Upper lobe of right lung (tissue), 1 donor: Measurements from ENCODE around the gene CCNDBP1. TPM values are rescaled to one million over a fixed set of nuclear protein-coding genes. Genes with fewer than 3 reads are reported as not detected.

Experiments used
- ATAC-seq: fragments of 200-7000 bp; cut with Tn5 transposase; one replicate; pipeline ENCODE4 v1.9.1; 2020; ENCODE audit warnings: mild to moderate bottlenecking, moderate library complexity
- DNase-seq: peaks from one replicate; pipeline ENCODE4 v3.0.0-alpha.2; 2020
- H3K27ac ChIP-seq: fragments of 200-600 bp; one replicate; pipeline ENCODE4 v1.8.0; 2022
- H3K27me3 ChIP-seq: fragments of 200-600 bp; one replicate; pipeline ENCODE4 v1.8.0; 2022; ENCODE audit warnings: mild to moderate bottlenecking
- H3K36me3 ChIP-seq: fragments of 200-600 bp; one replicate; pipeline ENCODE4 v1.8.0; 2022
- H3K4me1 ChIP-seq: fragments of 200-600 bp; one replicate; pipeline ENCODE4 v1.8.0; 2022
- H3K4me3 ChIP-seq: fragments of 200-600 bp; one replicate; pipeline ENCODE4 v1.8.0; 2022; ENCODE audit warnings: mild to moderate bottlenecking
- H3K9me3 ChIP-seq: fragments of 200-600 bp; one replicate; pipeline ENCODE4 v1.8.0; 2022
- intact Hi-C: fragments of 100-400 bp; cut with DNase I; formaldehyde crosslinking; loops from one replicate; pipeline ENCODE4 v1.11.0; 2022
- long read RNA-seq: library from polyadenylated mRNA; unstranded; transcript quantifications from one replicate; pipeline ENCODE4 v2.0.0, GENCODE V29; 2021
- total RNA-seq: library from RNA; stranded (reverse); fragmentation: NEBNext Ultra II Directional; extraction: Animal tissue kit (Norgen Biotek cat#: 25700); gene quantifications from one replicate; pipeline ENCODE4 v1.2.1, GENCODE V29; 2021
- TF ChIP-seq, protein P1 (sequence below): fragments of 200-600 bp; IDR thresholded peaks from one replicate; pipeline ENCODE4 v1.8.0; 2022; ENCODE audit warnings: antibody characterized with exemption
- donor health status: DM: no; HTN: yes; CAD: no; lungs with severe emphysema.

The CCNDBP1 gene, protein sequence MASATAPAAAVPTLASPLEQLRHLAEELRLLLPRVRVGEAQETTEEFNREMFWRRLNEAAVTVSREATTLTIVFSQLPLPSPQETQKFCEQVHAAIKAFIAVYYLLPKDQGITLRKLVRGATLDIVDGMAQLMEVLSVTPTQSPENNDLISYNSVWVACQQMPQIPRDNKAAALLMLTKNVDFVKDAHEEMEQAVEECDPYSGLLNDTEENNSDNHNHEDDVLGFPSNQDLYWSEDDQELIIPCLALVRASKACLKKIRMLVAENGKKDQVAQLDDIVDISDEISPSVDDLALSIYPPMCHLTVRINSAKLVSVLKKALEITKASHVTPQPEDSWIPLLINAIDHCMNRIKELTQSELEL
- 57.9 TPM for total RNA-seq
- long read RNA-seq, transcript CCNDBP1-201 (11 exons, 3,660 nt): major isoform, 67 of 92 reads
- long read RNA-seq, transcript CCNDBP1-208 (12 exons, 1,634 nt): minor isoform, 9 of 92 reads
- long read RNA-seq, partial matches to known transcripts: 7 of 92 reads
- long read RNA-seq, other reads (novel, unspliced or antisense): 4 of 92 reads

DNA sequence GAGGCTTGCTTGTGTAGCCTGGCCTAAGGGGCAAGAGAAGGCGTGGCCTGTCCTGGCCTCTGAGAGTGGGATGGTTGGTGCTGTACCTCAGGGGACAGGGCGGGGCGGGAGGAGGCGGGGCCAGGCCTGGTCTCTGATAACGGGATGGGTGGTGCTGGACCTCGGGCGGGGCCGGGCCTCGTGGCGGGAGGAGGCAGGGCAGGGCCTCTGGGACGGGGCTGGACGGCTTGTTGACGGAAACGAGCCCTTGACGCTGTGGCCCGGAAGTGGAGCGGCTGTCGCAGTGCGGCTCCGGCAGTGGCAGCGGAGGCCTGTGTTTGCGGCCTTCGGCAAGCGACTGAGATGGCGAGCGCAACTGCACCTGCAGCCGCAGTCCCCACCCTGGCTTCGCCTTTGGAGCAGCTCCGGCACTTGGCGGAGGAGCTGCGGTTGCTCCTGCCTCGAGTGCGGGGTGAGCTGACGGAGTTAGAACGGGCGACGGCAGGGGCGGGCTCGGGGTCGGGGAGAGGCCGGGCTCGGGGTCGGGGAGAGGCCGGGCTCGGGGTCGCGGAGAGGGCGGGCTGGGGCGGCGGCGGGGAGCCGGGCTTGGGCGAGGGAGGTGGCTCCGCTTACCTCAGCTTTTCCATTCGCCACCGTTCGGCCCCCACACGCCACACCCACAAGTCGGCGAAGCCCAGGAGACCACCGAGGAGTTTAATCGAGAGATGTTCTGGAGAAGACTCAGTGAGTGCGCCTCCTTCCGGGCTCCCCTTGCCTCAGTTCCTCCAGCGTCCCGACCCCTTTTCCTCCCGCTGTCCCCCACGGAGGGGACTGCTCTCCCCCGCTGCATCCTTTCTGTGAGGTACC is at the start of gene CCNDBP1:
Gene CCNDBP1 (plus strand): TSS at position 247 of the 846 bp plus-strand sequence. CDS start 96 bp downstream, at position 343.
- Histone ChIP-seq H3K4me1 (peaks cover 26% of the 10 kb centered on the region), H3K27me3 (no peaks in the 10 kb centered on the region), H3K9me3 (no peaks in the 10 kb centered on the region), H3K4me3 (peak within 1 kb of the TSS; percentile 88), H3K27ac (peak within 1 kb of the TSS; percentile 91), H3K36me3 (peaks cover 54% of the 10 kb centered on the region)
- peak; percentile 99 for ATAC-seq
- intact Hi-C loops: no loop called here
- TF ChIP-seq, protein P1, sequence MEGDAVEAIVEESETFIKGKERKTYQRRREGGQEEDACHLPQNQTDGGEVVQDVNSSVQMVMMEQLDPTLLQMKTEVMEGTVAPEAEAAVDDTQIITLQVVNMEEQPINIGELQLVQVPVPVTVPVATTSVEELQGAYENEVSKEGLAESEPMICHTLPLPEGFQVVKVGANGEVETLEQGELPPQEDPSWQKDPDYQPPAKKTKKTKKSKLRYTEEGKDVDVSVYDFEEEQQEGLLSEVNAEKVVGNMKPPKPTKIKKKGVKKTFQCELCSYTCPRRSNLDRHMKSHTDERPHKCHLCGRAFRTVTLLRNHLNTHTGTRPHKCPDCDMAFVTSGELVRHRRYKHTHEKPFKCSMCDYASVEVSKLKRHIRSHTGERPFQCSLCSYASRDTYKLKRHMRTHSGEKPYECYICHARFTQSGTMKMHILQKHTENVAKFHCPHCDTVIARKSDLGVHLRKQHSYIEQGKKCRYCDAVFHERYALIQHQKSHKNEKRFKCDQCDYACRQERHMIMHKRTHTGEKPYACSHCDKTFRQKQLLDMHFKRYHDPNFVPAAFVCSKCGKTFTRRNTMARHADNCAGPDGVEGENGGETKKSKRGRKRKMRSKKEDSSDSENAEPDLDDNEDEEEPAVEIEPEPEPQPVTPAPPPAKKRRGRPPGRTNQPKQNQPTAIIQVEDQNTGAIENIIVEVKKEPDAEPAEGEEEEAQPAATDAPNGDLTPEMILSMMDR: peak; percentile 44
- peak; percentile 100 for DNase-seq

DNA sequence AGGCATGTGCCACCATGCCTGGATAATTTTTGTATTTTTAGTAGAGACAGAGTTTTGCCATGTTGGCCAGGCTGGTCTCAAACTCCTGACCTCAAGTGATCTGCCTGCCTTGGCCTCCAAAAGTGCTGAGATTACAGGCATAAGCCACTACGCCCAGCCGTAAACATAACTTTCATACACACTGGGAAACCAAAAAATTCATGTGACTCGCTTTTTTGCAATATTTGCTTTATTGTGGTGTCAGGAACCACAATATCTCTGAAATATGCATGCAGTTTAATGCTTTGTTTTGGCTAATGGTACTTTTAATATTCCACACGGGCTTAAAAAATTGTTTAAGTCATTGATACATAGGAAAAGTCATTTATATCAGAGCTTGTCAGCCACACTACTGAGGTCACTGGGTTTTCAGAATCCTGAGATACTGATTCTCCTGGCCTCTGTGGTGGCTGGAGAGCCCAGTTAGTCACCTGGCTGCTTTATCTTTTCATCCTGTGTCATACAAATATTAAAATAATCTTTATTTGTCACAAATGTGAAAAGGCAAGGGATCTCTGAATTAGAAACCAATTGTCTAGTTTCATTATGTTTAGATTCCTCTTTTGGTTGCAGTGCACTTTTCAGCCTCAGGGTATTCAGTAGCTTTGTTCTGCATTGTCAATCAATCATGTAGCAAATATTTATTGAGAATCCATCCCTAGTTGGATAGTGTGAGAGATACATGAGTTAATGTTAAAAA is 41.8 kb upstream of the CCNDBP1 start:
- peaks cover 5% of the 10 kb centered on the region for H3K4me1 ChIP-seq
- TF ChIP-seq, protein P1: no peak
- H3K27ac ChIP-seq: no peak overlapping the region
- H3K9me3 ChIP-seq: no peaks in the 10 kb centered on the region
- DNase-seq (no peak), ATAC-seq (no peak)
- H3K36me3 ChIP-seq: peaks cover 58% of the 10 kb centered on the region
- intact Hi-C loops: no loop called here
- no peak overlapping the region for H3K4me3 ChIP-seq
- no peaks in the 10 kb centered on the region for H3K27me3 ChIP-seq

DNA sequence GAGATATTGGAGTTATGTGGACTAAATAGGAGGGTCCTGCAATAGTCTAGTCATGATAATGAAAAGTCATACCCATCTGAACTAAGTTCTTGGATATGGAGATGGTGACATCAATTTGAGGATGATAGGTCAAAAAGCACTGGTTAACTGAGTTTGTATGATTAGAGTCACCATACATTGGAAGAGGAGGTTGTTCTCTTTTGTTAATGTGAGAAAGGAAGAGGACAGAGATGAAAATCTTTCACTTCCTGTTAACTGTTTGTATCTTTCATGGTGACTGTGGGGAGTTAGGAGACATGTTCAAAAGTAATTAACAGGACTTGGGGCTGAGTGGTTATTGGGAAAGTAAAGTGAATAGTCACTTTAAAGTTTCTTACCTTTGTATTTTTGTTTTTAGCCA is 40.7 kb upstream of the CCNDBP1 start:
- Histone ChIP-seq H3K4me1 (peaks cover 5% of the 10 kb centered on the region), H3K9me3 (no peaks in the 10 kb centered on the region), H3K27me3 (no peaks in the 10 kb centered on the region), H3K36me3 (peaks cover 58% of the 10 kb centered on the region), H3K27ac (no peak overlapping the region), H3K4me3 (no peak overlapping the region)
- TF ChIP-seq, protein P1: no peak
- intact Hi-C loops: no loop called here
- no peak for ATAC-seq
- no peak for DNase-seq

DNA sequence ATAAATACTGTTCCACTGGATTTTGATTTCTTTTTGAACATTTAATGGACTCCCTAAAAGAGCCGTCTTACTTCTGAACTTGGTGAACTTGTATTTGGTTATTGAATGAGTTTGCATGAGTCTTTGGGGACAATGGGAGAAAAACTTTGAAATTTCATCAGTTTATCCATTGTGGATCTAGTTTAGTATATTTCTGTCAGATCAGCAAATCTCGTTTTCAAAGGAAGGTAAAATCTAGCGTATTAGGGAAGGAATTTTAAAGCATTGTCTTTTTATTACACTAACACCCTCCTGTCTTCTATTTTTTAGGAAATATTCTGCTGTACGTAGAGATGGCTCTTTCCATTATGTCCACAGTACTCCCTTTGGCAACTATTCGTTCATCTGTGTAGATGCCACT is 39.0 kb upstream of the CCNDBP1 start:
- DNase-seq (no peak), ATAC-seq (no peak)
- Histone ChIP-seq H3K9me3 (no peaks in the 10 kb centered on the region), H3K27me3 (no peaks in the 10 kb centered on the region), H3K4me1 (peaks cover 5% of the 10 kb centered on the region), H3K4me3 (no peak overlapping the region), H3K27ac (no peak overlapping the region), H3K36me3 (peaks cover 60% of the 10 kb centered on the region)
- TF ChIP-seq, protein P1: no peak
- intact Hi-C loops: no loop called here

DNA sequence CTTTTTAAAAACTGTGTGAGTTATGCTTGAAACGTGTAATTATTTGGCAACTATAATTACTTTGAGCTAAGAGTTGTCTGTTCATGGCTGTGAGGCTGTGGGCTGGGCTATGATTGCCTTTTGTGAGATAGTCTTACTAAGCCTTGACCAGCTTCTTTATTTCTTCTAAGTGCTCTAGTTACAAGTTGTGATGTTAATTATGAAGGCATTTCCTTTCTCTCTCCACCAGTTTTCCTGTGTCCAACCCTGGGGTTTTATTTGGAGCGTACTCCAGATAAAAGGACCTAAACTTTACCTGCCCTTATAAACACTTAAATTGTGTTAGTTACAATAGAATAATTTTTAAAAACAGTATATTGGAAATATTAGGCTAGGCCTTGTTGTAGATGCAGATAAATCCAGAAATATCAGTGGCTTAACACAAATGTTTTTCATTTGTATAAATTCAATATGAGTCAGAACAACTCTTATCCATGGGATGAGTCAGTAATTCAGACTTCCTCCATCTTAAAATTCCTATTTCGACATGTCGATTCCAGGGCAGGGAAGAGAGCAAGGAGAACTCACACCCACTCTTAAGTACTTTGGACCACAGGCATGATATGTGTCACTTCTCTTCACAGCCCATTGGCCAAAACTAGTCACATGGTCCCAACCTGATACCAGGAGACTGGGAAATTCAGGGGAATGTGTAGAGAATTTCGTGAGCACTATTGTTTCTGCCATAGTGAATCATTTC is 34.8 kb upstream of the CCNDBP1 start:
- TF ChIP-seq, protein P1: no peak
- ATAC-seq (no peak), DNase-seq (no peak)
- intact Hi-C loops: no loop called here
- H3K27ac ChIP-seq: no peak overlapping the region
- H3K27me3 ChIP-seq: no peaks in the 10 kb centered on the region
- H3K36me3 ChIP-seq: peaks cover 98% of the 10 kb centered on the region
- H3K4me1 ChIP-seq: no peaks in the 10 kb centered on the region
- H3K9me3 ChIP-seq: no peaks in the 10 kb centered on the region
- no peak overlapping the region for H3K4me3 ChIP-seq
